Effector CD8-positive, alpha-beta T cell (primary cell): ENCODE data around the gene IFNAR2.
A peak's percentile ranks its signal among the peaks of the same experiment; 100 is the strongest.

ENCODE experiments used
- DNase-seq: peaks from one replicate; lab custom pipeline; 2025; lab: John Stamatoyannopoulos, UW

Gene IFNAR2

DNA sequence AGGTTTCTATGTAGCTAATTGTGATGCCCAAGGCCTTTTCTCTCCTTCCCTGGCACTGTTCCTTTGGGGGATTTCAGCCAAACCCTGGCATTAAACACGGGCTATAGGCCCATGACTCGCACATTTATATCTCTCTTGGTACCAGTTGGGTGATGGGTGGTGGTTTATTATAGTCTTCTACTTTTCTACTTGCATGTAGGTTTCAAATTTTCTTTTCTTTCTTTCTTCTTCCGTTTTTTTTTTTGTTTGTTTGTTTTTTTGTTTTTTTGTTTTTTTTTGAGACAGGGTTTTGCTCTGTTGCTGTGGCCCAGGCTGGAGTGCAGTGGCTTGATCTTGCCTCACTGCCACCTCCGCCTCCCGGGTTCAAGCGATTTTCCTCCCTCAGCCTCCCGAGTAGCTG lies 37.5 kb downstream of the IFNAR2 start:
- DNase-seq = no peak

DNA sequence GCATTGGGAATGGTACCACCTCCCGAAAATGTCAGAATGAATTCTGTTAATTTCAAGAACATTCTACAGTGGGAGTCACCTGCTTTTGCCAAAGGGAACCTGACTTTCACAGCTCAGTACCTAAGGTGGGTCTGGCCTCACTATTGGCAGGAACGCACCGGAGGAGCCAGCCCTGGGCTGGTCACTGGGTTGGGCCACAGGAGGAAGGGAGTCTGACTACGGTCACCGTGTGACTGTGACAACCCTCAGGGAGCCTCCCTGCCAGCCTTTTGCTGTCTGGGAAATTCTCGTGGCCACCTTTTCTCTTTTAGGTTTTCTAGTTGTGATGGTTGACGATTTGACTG lies 38.6 kb downstream of the IFNAR2 start:
- no peak for DNase-seq

DNA sequence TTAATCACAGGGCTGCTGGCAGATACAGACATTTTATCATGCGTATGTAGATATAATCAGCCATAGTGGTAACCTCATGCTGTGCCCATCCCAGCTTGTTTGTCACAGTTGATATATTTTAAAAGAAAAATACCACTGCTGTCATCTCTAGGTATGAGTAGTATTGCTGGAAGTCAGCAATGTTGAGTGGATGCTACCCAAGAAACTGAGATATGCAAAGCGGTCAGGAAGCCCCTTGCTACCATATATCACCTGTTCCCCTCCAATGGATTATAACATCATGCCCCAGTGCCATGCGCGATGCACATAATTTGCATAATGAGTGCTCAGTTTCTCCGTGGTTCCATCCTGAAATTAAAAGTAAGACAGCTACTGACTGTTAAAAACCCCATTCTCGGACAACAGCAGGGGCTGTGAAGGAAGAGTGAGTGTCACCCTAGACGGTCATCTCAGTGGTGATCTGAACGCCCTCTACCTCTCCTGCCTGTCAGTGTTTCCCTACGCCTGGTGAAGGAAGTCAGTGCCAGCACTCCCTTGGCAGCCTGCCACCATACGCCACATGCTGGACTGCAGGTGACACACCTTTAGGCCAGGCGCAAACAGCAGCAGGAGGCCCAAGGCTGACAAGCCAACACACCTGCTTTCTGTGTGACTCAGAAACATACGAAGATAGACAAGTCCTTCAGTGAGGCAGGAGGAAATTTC lies 39.2 kb downstream of the IFNAR2 start:
- DNase-seq = peak; percentile 10

DNA sequence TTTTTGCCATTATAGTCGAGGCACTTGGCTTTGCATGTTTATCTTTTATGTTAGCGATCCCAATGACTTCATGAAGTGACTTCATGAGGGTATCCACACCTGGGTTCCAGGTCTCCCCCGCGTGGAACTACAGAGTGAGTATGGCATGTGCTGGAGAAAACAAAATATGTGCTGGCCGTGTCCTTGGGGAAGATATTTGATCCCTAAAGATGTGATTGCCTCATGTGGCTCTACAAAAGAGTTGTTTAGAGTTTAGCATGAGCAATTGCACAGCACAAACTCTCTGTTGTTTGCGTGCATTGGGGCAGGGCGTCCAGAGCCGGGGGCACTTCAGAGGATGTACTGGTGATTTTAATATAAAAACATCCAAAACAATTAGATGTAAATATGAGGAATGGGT lies 41.2 kb downstream of the IFNAR2 start:
- DNase-seq = no peak

DNA sequence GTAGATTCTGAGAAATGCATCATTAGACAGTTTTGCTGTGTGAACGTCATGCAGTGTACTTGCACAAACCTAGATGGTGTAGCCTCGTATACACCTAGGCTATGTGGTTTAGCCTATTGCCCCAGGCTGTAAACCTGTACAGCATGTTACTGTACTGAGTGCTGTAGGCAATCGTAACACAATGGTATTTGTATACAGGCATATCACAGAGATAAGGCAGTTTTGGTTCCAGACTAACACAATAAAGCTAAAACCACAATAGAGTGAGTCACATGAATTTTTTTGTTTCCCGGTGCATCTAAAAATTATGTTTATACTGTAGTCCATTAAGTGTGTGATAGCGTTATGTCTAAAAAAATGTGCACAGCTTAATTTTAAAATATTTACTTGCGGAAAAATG lies 43.3 kb downstream of the IFNAR2 start:
- DNase-seq = no peak

DNA sequence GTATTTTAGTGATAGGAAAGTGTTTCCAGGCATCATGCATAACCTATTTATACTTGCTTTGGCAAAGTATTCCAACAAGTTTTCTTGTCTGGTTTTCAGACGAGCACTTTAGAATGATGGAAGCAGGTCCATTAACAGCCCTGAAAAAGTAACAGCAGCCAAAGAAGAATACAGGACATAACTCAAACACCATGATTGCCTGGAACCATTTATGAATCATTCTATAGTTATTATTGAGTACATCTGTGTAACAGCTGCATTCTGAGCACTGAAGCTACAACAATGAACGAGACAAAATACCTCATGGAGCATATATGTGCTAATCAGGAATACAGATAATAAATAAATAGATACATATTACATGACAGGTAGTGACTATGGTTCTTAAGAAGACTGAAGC lies 49.0 kb downstream of the IFNAR2 start:
- no peak for DNase-seq

DNA sequence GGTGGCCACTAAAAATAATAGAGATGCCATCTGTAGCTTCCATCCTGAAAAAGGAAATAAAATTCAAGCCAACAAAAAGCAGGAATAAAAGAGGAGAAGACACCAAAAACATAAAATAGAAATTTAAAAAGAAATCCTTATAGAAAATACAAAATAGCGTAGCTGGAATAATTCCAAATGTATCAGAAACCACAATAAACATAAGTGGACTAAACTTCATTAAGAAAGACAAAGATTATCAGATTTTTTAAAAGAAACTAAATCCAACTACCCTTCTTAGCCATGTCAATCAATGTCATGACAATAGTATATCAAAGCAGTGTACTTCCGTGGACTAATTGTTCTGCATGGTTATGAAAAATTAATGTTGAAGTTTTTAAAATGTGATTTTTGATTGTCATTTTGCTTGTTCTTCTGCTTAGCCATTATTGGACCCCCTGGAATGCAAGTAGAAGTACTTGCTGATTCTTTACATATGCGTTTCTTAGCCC lies 49.6 kb downstream of the IFNAR2 start:
- no peak for DNase-seq
